Testis (tissue), 2 donors: ENCODE measurements around the gene CBX2.

Source experiments
- CTCF ChIP-seq, 3 experiments: fragments of 450-650 bp in 2 of 3; fragments of 200-600 bp in 1 of 3; sonication (generic) in 1 of 3; IDR thresholded peaks; one replicate each; pipeline ENCODE4 v1.5.1; 2016 to 2019; ENCODE audit warnings: antibody characterized with exemption in 3 of 3, mild to moderate bottlenecking in 2 of 3, moderate library complexity in 1 of 3
- POLR2A ChIP-seq: fragments of 450-650 bp; IDR thresholded peaks from one replicate; pipeline ENCODE4 v1.6.1; 2017; ENCODE audit warnings: antibody characterized with exemption, mild to moderate bottlenecking, moderate library complexity

GRCh38 chr17:79755591-79755990 is 22.4 kb upstream of the CBX2 start:
- no peak for TF ChIP-seq POLR2A
- no peak for TF ChIP-seq CTCF (IDR thresholded peaks at IDR 0.05)
